HUES6 (cell line): ENCODE data around the gene SAC3D1.

Source experiments
- H3K27ac ChIP-seq: 2 replicates; pipeline ENCODE4 v1.7.0; 2013; ENCODE audit warnings: low read depth, mild to moderate bottlenecking, low read length, inconsistent platforms
- H3K27me3 ChIP-seq: 2 replicates; pipeline ENCODE4 v1.6.1; 2013; ENCODE audit warnings: low read length; ENCODE audit not compliant: control insufficient read depth, insufficient read depth
- H3K36me3 ChIP-seq: 2 replicates; pipeline ENCODE4 v1.6.1; 2013; ENCODE audit warnings: low read length; ENCODE audit not compliant: control insufficient read depth, insufficient read depth
- H3K4me1 ChIP-seq: 2 replicates; pipeline ENCODE4 v1.6.1; 2013; ENCODE audit warnings: low read length; ENCODE audit not compliant: control insufficient read depth, insufficient read depth
- H3K4me3 ChIP-seq: 2 replicates; pipeline ENCODE4 v1.5.1; 2013; ENCODE audit warnings: low read depth, low read length
- H3K9ac ChIP-seq: one replicate; pipeline ENCODE4 v1.6.1; 2013; ENCODE audit warnings: mild to moderate bottlenecking, low read length
- H3K9me3 ChIP-seq: 2 replicates; pipeline ENCODE4 v1.6.1; 2013; ENCODE audit warnings: low read depth, low read length; ENCODE audit not compliant: control insufficient read depth, insufficient read depth

SAC3D1 gene

DNA sequence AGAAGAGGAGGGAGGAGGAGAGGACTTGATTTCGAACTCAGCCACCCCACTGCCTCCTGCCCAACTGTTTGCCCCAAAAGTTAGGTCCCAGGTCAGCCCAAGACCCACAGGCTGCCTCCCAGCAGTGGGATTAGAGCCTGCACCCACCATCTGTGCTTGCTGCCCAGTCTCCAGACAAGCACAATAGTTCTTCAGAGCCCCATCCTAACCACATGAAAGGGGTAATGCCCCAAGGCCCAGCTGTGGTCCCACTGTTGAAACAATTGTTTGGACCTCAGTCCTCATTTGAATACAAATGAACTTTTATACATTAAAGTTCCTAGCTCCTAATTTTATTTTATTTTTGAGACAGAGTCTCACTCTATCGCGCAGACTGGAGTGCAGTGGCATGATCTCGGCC lies 49.6 kb downstream of the SAC3D1 start:
- Histone ChIP-seq H3K9me3 (no peaks in the 10 kb centered on the region), H3K36me3 (peaks cover 40% of the 10 kb centered on the region), H3K27ac (no peak overlapping the region), H3K4me3 (no peak overlapping the region), H3K9ac (no peak overlapping the region), H3K27me3 (no peaks in the 10 kb centered on the region), H3K4me1 (no peaks in the 10 kb centered on the region)
